HUES6 (cell line): Measurements from ENCODE around the gene PHETA1.
"Not testable (repeated sequence)": the region's sequence is repeated elsewhere in the genome, so short reads cannot be mapped to it uniquely, and the experiment has no call there.

Experiments used
- H3K27ac ChIP-seq: 2 replicates; pipeline ENCODE4 v1.7.0; 2013; ENCODE audit warnings: low read depth, mild to moderate bottlenecking, low read length, inconsistent platforms
- H3K27me3 ChIP-seq: 2 replicates; pipeline ENCODE4 v1.6.1; 2013; ENCODE audit warnings: low read length; ENCODE audit not compliant: control insufficient read depth, insufficient read depth
- H3K36me3 ChIP-seq: 2 replicates; pipeline ENCODE4 v1.6.1; 2013; ENCODE audit warnings: low read length; ENCODE audit not compliant: control insufficient read depth, insufficient read depth
- H3K4me1 ChIP-seq: 2 replicates; pipeline ENCODE4 v1.6.1; 2013; ENCODE audit warnings: low read length; ENCODE audit not compliant: control insufficient read depth, insufficient read depth
- H3K4me3 ChIP-seq: 2 replicates; pipeline ENCODE4 v1.5.1; 2013; ENCODE audit warnings: low read depth, low read length
- H3K9ac ChIP-seq: one replicate; pipeline ENCODE4 v1.6.1; 2013; ENCODE audit warnings: mild to moderate bottlenecking, low read length
- H3K9me3 ChIP-seq: 2 replicates; pipeline ENCODE4 v1.6.1; 2013; ENCODE audit warnings: low read depth, low read length; ENCODE audit not compliant: control insufficient read depth, insufficient read depth

The PHETA1 gene

DNA sequence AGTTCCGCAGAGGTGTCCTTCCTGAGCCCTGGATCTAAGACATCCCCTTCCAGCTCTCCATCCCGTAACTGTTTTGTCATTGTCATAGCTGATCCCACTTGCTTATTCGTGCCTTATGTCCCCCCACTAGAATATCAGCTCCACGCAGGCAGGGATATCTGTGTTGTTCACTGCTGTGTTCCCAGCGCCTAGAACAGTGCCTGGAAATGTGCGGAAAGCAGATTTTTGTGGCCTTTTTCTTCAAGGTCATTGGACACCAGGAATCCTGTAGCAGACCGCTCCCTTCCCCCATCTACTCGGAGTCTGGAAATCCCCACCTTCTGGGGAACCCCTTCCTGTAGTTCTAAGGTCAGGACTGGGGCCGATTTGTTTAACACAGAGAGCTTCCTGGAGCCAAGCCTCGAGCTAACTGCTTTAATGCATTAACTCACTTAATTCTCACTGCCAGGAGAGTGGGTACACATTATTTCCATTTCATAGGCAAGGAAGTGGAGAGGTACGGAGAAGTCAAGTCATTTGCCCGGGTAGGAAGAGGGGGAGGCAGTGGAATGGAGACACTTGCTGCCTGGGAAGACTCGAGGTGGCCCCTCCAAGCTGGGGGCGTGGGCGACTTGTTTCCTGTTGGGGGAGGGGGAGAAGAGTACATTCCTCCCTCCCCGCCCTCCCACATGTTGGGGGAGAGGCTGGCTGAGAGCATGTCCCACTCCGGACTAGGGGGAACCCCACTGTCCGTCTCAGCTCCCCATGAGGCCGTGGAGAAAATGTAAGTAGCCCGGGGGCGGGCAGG, 35.7 kb upstream of the PHETA1 start:
- Histone ChIP-seq H3K9ac (peak overlapping the region; percentile 88), H3K36me3 (no peaks in the 10 kb centered on the region), H3K4me3 (peak overlapping the region; percentile 69), H3K27me3 (no peaks in the 10 kb centered on the region), H3K4me1 (peaks cover 44% of the 10 kb centered on the region), H3K27ac (peak overlapping the region; percentile 96), H3K9me3 (no peaks in the 10 kb centered on the region)

DNA sequence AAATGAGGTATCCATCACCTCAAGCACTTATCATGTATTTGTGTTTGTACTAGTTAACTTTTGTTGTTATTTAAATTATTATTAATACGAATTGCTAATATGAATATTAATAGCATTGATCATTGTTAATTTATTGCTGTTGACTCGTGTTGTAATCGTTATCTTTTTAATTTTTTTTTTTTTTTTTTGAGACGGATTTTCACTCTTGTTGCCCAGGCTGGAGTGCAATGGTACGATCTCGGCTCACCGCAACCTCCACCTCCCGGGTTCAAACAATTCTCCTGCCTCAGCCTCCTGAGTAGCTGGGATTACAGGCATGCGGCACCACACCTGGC, 33.6 kb upstream of the PHETA1 start:
- not testable (repeated sequence) for H3K4me3 ChIP-seq, H3K36me3 ChIP-seq, H3K27me3 ChIP-seq, H3K9me3 ChIP-seq, H3K27ac ChIP-seq, H3K9ac ChIP-seq
- H3K4me1 ChIP-seq = peaks cover 24% of the 10 kb centered on the region

DNA sequence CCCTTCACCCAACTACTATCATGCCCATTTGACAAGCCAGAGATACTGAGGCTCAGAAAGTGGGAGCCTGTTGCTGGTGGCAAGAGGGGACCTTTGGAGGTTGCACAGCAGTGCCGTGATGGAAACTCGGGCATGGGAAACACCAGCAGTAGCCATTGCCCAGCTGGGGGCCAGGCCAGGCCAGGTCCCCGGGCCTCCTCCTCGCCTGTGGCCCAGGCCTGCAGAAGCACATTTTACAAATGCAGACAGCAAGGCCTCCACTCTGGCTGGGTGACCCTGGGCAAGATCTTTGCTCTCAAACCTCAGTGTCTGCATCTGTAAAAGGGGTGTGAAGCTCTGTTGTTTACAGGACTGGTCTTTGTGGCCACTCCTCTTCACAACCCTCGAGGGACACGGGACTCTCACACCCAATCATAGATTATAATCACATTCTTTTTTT, 32.3 kb upstream of the PHETA1 start:
- Histone ChIP-seq H3K36me3 (no peaks in the 10 kb centered on the region), H3K27me3 (no peaks in the 10 kb centered on the region), H3K4me1 (peaks cover 19% of the 10 kb centered on the region), H3K9ac (no peak overlapping the region), H3K27ac (no peak overlapping the region), H3K9me3 (no peaks in the 10 kb centered on the region), H3K4me3 (no peak overlapping the region)

DNA sequence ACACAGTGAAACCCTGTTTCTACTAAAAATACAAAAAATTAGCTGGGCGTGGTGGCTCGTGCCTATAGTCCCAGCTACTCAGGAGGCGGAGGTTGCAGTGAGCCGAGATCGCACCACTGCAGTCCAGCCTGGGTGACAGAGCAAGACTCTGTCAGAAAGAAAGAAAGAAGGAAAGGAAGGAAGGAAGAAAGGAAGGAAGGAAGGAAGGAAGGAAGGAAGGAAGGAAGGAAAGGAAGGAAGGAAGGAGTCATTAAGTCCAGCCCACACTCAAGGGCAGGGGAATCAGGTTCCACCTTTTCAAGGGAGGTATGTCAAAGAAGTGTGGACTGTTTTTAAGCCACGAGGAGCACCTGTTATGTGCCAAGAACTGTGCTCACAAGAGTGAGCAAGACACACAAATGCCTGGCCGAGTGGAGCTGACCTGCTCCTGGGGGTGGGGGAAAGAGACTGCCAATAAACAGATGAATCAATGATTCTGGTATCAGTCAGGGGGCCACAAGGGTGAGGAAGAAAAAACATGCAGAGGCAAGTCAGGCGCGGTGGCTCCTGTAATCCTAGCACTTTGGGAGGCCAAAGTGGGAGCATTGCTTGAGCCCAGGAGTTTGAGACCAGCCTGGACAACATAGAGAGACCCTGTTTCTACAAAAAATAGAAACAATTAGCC, 31.0 kb upstream of the PHETA1 start:
- not testable (repeated sequence) for H3K9me3 ChIP-seq, H3K36me3 ChIP-seq, H3K27me3 ChIP-seq, H3K9ac ChIP-seq, H3K27ac ChIP-seq, H3K4me3 ChIP-seq
- peaks cover 19% of the 10 kb centered on the region for H3K4me1 ChIP-seq

DNA sequence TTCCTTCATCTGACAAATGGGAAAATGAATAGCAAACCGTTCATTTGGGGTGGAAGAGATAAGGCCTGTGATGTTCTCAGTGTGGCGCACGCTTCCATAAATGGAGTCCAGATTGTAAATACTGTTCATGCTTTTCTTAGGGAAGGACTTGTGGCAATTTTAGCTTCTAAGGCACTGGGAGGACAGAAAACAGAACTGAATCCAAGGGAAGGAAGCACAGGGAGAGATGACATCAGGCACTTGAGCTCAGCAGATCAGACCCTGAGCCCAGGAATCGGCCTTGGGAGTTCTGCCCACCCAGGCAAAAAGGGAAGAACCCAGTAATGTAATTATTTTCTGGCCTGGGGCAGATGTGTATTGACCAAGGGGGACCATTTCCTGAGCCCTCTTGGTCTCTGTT, 29.6 kb upstream of the PHETA1 start:
- Histone ChIP-seq H3K4me1 (peaks cover 6% of the 10 kb centered on the region), H3K36me3 (no peaks in the 10 kb centered on the region), H3K27ac (no peak overlapping the region), H3K4me3 (no peak overlapping the region), H3K9ac (no peak overlapping the region), H3K27me3 (no peaks in the 10 kb centered on the region), H3K9me3 (no peaks in the 10 kb centered on the region)

DNA sequence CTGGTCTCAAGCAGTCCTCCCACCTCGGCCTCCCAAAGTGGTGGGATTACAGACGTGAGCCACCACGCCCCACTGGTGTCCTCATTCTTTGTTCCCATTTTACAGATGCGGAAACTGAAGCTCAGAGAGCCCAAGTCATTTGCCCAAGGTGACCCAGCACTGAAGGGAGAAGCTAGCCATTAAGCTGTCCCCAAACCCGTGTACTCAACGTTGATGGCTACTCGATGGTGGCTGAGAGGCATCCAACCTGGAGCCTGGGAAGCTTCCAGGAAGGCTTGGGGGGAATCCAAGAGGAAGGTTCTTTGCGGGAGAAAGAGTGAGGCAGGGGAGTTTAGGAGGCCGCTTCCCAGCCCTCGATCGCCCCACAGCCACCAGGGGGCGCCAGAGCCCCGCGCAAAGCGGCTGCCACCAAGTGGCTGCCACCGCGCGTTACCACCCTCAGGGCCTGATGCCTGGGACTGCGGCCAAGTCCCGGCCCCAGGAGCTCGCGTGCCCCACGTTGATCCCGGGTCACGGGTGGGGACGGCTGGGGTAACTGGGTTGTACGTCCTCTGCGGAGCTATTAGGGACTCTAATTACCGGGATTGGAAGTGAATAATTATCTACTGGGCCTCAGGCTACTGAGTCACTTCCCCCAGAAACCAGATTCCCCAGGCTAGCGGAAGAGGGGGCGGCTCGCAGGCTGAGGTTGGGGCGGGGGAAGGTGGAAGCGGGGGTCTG, 28.0 kb upstream of the PHETA1 start:
- no peak overlapping the region for H3K27ac ChIP-seq
- no peak overlapping the region for H3K9ac ChIP-seq
- H3K9me3 ChIP-seq = no peaks in the 10 kb centered on the region
- no peak overlapping the region for H3K4me3 ChIP-seq
- H3K36me3 ChIP-seq = no peaks in the 10 kb centered on the region
- H3K27me3 ChIP-seq = no peaks in the 10 kb centered on the region
- no peaks in the 10 kb centered on the region for H3K4me1 ChIP-seq

DNA sequence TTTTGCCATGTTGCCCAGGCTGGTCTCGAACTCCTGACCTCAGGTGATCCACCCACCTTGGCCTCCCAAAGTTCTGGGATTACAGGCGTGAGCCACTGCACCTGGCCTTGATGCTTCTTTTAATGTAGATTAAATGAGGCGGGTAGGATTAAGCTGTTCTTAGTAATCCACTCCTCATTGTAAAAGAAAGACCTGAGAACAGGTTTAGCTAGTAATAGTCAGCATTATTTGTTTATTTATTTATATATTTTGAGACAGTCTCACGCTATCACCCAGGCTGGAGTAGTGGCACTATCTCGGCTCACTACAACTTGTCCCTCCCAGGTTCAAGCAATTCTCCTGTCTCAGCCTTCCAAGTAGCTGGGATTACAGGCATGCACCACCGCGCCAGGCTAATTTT, 27.4 kb upstream of the PHETA1 start:
- not testable (repeated sequence) for H3K4me1 ChIP-seq

DNA sequence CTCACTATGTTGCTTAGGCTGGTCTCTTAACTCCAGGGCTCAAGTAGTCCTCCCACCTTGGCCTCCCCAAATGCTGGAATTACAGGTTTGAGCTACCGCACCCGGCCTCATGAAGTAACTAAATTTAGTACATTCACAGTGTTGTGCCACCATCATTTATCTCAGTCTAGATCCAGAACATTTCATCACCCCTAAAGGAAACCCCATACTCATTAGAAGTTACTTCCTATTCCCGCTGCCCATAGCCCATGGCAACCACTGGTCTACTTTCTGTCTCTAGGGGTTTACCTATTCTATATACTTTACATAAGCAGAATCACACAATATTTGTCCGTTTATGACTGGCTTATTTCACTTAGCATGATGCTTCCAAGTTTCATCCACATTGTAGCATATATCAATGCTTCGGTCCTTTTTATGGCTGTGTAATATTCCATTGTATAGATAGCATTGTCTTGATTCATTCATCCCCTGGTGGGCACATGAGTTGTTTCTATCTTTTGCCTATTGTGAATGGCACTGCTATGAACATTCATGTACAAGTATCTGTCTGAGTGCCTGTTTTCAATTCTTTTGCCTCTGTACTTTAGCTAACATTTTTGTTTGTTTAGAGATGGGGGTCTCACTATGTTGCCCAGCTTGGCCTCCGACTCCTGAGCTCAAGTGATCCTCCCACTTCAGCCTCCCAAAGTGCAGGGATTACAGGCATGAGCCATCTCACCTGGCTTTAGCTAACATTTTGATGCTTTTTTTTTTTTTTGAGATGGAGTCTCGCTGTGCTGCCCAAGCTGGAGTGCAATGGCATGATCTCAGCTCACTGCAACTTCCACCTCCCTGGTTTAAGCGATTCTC, 26.7 kb upstream of the PHETA1 start:
- H3K36me3 ChIP-seq = no peaks in the 10 kb centered on the region
- no peaks in the 10 kb centered on the region for H3K9me3 ChIP-seq
- H3K27ac ChIP-seq = no peak overlapping the region
- H3K4me3 ChIP-seq = no peak overlapping the region
- H3K9ac ChIP-seq = no peak overlapping the region
- H3K4me1 ChIP-seq = no peaks in the 10 kb centered on the region
- H3K27me3 ChIP-seq = no peaks in the 10 kb centered on the region

More for the DNA sequence above, 27.4 kb upstream of the PHETA1 start:
- H3K27ac ChIP-seq, H3K4me3 ChIP-seq, H3K9me3 ChIP-seq, H3K9ac ChIP-seq, H3K36me3 ChIP-seq, H3K27me3 ChIP-seq: not testable (repeated sequence)

DNA sequence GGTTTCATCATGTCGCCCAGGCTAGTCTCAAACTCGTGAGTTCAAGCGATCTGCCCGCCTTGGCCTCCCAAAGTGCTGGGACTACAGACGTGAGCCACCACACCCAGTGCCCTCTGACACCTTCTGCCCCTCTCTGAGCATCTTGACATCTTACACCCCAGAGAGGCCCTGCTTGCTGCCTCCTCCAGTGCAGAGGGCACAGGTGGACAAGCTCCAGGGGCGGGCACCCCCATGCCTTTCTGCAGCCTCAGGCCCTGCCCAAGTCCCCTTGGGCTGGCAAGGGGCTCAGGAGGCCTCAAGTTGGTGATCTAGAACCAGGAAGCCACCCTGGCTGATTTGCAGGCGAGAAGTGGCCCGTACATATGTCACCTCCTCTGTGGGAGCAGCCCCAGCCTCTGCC, 25.6 kb upstream of the PHETA1 start:
- H3K27ac ChIP-seq = no peak overlapping the region
- no peaks in the 10 kb centered on the region for H3K9me3 ChIP-seq
- H3K27me3 ChIP-seq = no peaks in the 10 kb centered on the region
- H3K4me1 ChIP-seq = no peaks in the 10 kb centered on the region
- no peak overlapping the region for H3K4me3 ChIP-seq
- no peaks in the 10 kb centered on the region for H3K36me3 ChIP-seq
- no peak overlapping the region for H3K9ac ChIP-seq

DNA sequence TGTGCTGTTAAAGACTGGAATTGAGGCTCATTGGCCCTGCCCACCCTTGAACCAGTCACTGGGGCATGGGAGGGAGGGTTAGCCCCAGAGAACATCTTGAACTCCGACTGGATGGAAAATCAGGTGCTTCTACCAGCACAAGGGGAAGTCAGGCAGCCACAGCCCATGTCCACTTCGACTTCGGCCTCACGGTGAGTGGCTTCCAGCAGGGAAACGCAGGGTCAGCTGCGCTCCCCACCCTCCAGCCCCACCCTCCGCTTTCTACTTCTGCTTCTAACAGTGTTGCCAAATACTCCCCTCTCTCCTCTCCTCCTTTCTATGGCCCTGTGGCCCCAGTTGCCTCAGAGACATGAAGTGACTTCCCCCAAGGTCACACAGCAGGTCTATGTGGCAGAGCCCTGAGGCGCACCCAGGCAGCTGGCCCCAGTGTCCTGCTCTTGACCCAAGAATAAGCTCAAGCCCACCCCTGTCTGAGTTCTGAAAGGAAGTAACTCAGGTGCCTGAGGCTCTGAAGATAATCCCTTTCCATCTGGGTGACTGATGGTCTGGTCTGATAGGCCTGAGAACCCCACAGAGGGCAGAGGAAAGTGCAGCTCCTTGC, 24.9 kb upstream of the PHETA1 start:
- no peak overlapping the region for H3K27ac ChIP-seq
- no peaks in the 10 kb centered on the region for H3K4me1 ChIP-seq
- H3K36me3 ChIP-seq = no peaks in the 10 kb centered on the region
- no peak overlapping the region for H3K9ac ChIP-seq
- H3K9me3 ChIP-seq = no peaks in the 10 kb centered on the region
- H3K27me3 ChIP-seq = no peaks in the 10 kb centered on the region
- no peak overlapping the region for H3K4me3 ChIP-seq
